GM12874 (cell line): ENCODE results near the gene TLCD1.

ENCODE experiments used
- CTCF ChIP-seq: IDR thresholded peaks from 2 replicates; pipeline ENCODE4 v1.5.1; 2011; ENCODE audit warnings: low read depth, mild to moderate bottlenecking, control low read depth, low read length, moderate library complexity; ENCODE audit not compliant: insufficient read depth

TLCD1 gene

GRCh38 chr17:28702026-28702751 lies 23.8 kb downstream of the TLCD1 start:
- TF ChIP-seq CTCF = no peak

GRCh38 chr17:28700830-28701492 lies 25.1 kb downstream of the TLCD1 start:
- TF ChIP-seq CTCF = no peak

DNA sequence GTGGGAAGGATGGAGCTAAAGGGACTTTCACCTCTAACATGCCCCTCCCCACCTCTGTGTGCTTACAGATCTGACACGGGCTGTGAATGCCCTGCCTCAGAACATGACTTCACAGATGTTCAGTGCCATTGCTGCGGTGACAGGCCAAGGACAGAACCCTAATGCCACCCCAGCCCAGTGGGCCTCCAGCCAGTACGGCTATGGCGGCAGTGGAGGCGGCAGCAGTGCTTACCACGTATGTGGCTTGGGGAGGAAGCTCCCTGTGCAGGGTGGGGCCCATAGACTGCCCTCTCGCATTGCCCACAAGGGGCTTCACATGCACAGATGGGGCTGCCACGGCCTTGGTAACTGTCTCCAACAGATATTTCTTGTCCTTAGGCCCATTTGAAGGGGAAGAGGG lies 25.8 kb downstream of the TLCD1 start:
- no peak for TF ChIP-seq CTCF

GRCh38 chr17:28698253-28698941 lies 27.6 kb downstream of the TLCD1 start:
- TF ChIP-seq CTCF = no peak

GRCh38 chr17:28693869-28694268 lies 32.2 kb downstream of the TLCD1 start:
- no peak for TF ChIP-seq CTCF

GRCh38 chr17:28689011-28689410 lies 37.0 kb downstream of the TLCD1 start:
- no peak for TF ChIP-seq CTCF

DNA sequence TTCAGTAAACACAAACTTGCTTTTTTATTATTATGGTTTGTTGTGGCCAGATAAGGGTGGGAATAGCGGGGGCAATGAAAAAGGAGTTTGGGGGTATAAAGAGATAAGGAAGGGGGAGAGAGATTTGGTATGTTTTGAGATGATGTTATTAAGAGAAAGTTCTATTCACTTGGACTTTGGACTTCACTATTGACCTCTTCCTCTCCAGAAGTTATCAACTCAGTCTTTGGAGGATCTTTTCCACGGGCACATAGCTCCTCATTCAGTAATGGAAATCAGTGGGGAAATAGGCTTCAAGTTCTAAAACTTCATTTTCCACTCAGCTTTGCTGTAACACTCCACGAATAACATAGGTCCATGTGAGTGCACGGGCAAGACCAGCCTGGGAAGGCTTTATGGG lies 37.6 kb downstream of the TLCD1 start:
- TF ChIP-seq CTCF = no peak
